NT2/D1 (cell line): Measurements from ENCODE around the gene STAU1.

Source experiments
- YY1 ChIP-seq: IDR thresholded peaks from 2 replicates; pipeline ENCODE4 v1.6.1; 2011; ENCODE audit not compliant: insufficient read length, insufficient read depth
- ZNF274 ChIP-seq: IDR thresholded peaks from 2 replicates; pipeline ENCODE4 v1.6.1; 2011; ENCODE audit warnings: mild to moderate bottlenecking, low read depth, low read length

- TF ChIP-seq ZNF274, result no peak
- no peak for TF ChIP-seq YY1
These were observed 26.4 kb upstream of the STAU1 start for GRCh38 chr20:49214571-49214970.
